Loucy (cell line): ENCODE measurements around the gene HMG20B.

Experiments
- H2AFZ ChIP-seq: fragments of 200-600 bp; sonication (generic); 2 replicates; pipeline ENCODE4 v1.6.0; 2016; ENCODE audit warnings: antibody characterized with exemption, mild to moderate bottlenecking, low read length, moderate library complexity
- H3F3A ChIP-seq: fragments of 200-600 bp; 2 replicates; pipeline ENCODE4 v1.6.0; 2016; ENCODE audit warnings: antibody characterized with exemption, low read depth, mild to moderate bottlenecking
- H3K27me3 ChIP-seq: fragments of 200-600 bp; sonication (generic); 2 replicates; pipeline ENCODE4 v1.6.1; 2014; ENCODE audit warnings: low read length, mild to moderate bottlenecking; ENCODE audit not compliant: insufficient read depth, poor library complexity, severe bottlenecking
- H3K36me3 ChIP-seq: fragments of 200-600 bp; sonication (generic); 2 replicates; pipeline ENCODE4 v1.6.1; 2016; ENCODE audit warnings: low read length; ENCODE audit not compliant: insufficient read depth
- H3K4me1 ChIP-seq: fragments of 200-600 bp; sonication (generic); 2 replicates; pipeline ENCODE4 v1.5.1; 2014; ENCODE audit warnings: low read length, mild to moderate bottlenecking; ENCODE audit not compliant: insufficient read depth, poor library complexity, severe bottlenecking
- H3K4me2 ChIP-seq: fragments of 200-600 bp; sonication (generic); 2 replicates; pipeline ENCODE4 v1.6.0; 2014; ENCODE audit warnings: antibody characterized with exemption, low read length, low read depth, mild to moderate bottlenecking; ENCODE audit not compliant: poor library complexity, severe bottlenecking
- H3K4me3 ChIP-seq: fragments of 200-600 bp; sonication (generic); 2 replicates; pipeline ENCODE4 v1.5.1; 2014; ENCODE audit warnings: low read length, mild to moderate bottlenecking, mixed read lengths; ENCODE audit not compliant: poor library complexity, severe bottlenecking
- H3K79me2 ChIP-seq: fragments of 200-600 bp; sonication (generic); 2 replicates; pipeline ENCODE4 v1.6.1; 2014; ENCODE audit warnings: low read length; ENCODE audit not compliant: insufficient read depth
- H3K9ac ChIP-seq: fragments of 200-600 bp; sonication (generic); 2 replicates; pipeline ENCODE4 v1.6.0; 2014; ENCODE audit warnings: mild to moderate bottlenecking, low read depth, low read length, moderate library complexity; ENCODE audit not compliant: poor library complexity, severe bottlenecking
- H3K9me2 ChIP-seq: fragments of 200-600 bp; sonication (generic); replicated peaks from 2 replicates; pipeline ENCODE4 v1.6.1; 2016; ENCODE audit warnings: low read depth, low read length, mixed read lengths
- H3K9me3 ChIP-seq: fragments of 200-600 bp; sonication (generic); 2 replicates; pipeline ENCODE4 v1.6.1; 2014; ENCODE audit warnings: mild to moderate bottlenecking, antibody characterized with exemption, low read length, low read depth; ENCODE audit not compliant: insufficient read depth
- H4K20me1 ChIP-seq: fragments of 200-600 bp; sonication (generic); 2 replicates; pipeline ENCODE4 v1.6.0; 2014; ENCODE audit warnings: antibody characterized with exemption, low read length, mild to moderate bottlenecking; ENCODE audit not compliant: insufficient read depth, poor library complexity, severe bottlenecking
- CTCF ChIP-seq: fragments of 200-600 bp; sonication (generic); conservative IDR thresholded peaks from 2 replicates; pipeline ENCODE4 v1.5.1; 2014; ENCODE audit warnings: mild to moderate bottlenecking, antibody characterized with exemption, low read length
- EZH2phosphoT487 ChIP-seq: fragments of 200-600 bp; IDR thresholded peaks from 2 replicates; pipeline ENCODE4 v1.6.1; 2018; ENCODE audit warnings: antibody characterized with exemption, mild to moderate bottlenecking, moderate library complexity, borderline replicate concordance

Gene HMG20B

GRCh38 chr19:3618144-3618810, 45.5 kb downstream of the HMG20B start:
- no peaks in the 10 kb centered on the region for H3K79me2 ChIP-seq
- no peaks in the 10 kb centered on the region for H4K20me1 ChIP-seq
- TF ChIP-seq EZH2phosphoT487 (no peak), CTCF (peak; percentile 85)
- no peak overlapping the region for H3K9ac ChIP-seq
- H3K4me1 ChIP-seq: no peaks in the 10 kb centered on the region
- H3K9me2 ChIP-seq: no peaks in the 10 kb centered on the region
- H3K9me3 ChIP-seq: no peaks in the 10 kb centered on the region
- no peak overlapping the region for H2AFZ ChIP-seq
- H3K27me3 ChIP-seq: no peaks in the 10 kb centered on the region
- H3K4me2 ChIP-seq: no peak overlapping the region
- no peak overlapping the region for H3K4me3 ChIP-seq
- no peaks in the 10 kb centered on the region; the same call in 1 of the 2 replicates for H3K36me3 ChIP-seq
- H3F3A ChIP-seq: no peaks in the 10 kb centered on the region

- Histone ChIP-seq H3K36me3 (no peaks in the 10 kb centered on the region; the same call in 1 of the 2 replicates), H3F3A (no peaks in the 10 kb centered on the region), H3K4me2 (no peak overlapping the region)
These were observed 46.3 kb downstream of the HMG20B start for GRCh38 chr19:3618811-3619630.

GRCh38 chr19:3619631-3620012, 46.9 kb downstream of the HMG20B start:
- H3K27me3 ChIP-seq: no peaks in the 10 kb centered on the region
- H3F3A ChIP-seq: no peaks in the 10 kb centered on the region
- no peak overlapping the region for H2AFZ ChIP-seq
- H3K36me3 ChIP-seq: no peaks in the 10 kb centered on the region; the same call in 1 of the 2 replicates
- peaks cover 7% of the 10 kb centered on the region for H3K79me2 ChIP-seq
- H3K4me1 ChIP-seq: no peaks in the 10 kb centered on the region
- no peaks in the 10 kb centered on the region for H3K9me2 ChIP-seq
- H3K4me3 ChIP-seq: no peak overlapping the region
- no peak overlapping the region for H3K9ac ChIP-seq
- peaks cover 6% of the 10 kb centered on the region for H4K20me1 ChIP-seq
- H3K9me3 ChIP-seq: no peaks in the 10 kb centered on the region
- TF ChIP-seq CTCF (no peak), EZH2phosphoT487 (no peak)
- no peak overlapping the region for H3K4me2 ChIP-seq

More at GRCh38 chr19:3618811-3619630, 46.3 kb downstream of the HMG20B start:
- H3K4me3 ChIP-seq: no peak overlapping the region
- peaks cover 1% of the 10 kb centered on the region; the same call in 1 of the 2 replicates for H3K79me2 ChIP-seq
- no peaks in the 10 kb centered on the region for H3K9me3 ChIP-seq
- H3K4me1 ChIP-seq: no peaks in the 10 kb centered on the region
- no peaks in the 10 kb centered on the region for H3K27me3 ChIP-seq
- H3K9ac ChIP-seq: no peak overlapping the region
- H4K20me1 ChIP-seq: no peaks in the 10 kb centered on the region
- no peak overlapping the region for H2AFZ ChIP-seq
- TF ChIP-seq CTCF: 0 out of 2 replicates have a peak, but pooled peaks have one; percentile 20
- TF ChIP-seq EZH2phosphoT487: no peak
- no peaks in the 10 kb centered on the region for H3K9me2 ChIP-seq
